WTC11 (cell line): ENCODE data around the gene ABCA3. TPM values are rescaled to one million over a fixed set of nuclear protein-coding genes. Genes with fewer than 3 reads are reported as not detected.

Experiments used
- ATAC-seq: fragments of 200-7000 bp; cut with Tn5 transposase; 2 replicates; pipeline ENCODE4 v1.10.0; 2021; ENCODE audit warnings: mild to moderate bottlenecking, moderate library complexity
- CTCF ChIA-PET: fragments of 300-600 bp; sonication (Branson Sonifier 250); formaldehyde crosslinking; loops from one replicate; lab custom pipeline; 2021; ENCODE audit warnings: antibody characterized with exemption; lab: Charles Lee
- POLR2A ChIA-PET: fragments of 350-600 bp; sonication (Branson Sonifier 250); formaldehyde crosslinking; loops from one replicate; lab custom pipeline; 2021; ENCODE audit warnings: antibody characterized with exemption; lab: Charles Lee
- DNase-seq: peaks from one replicate; pipeline ENCODE4 v3.0.0; 2021; ENCODE audit warnings: low spot score
- H3K27ac Mint-ChIP-seq: 2 replicates; pipeline ENCODE4 v1.8.0; 2021; ENCODE audit warnings: mixed read lengths
- H3K27me3 Mint-ChIP-seq: 2 replicates; pipeline ENCODE4 v1.8.0; 2021; ENCODE audit warnings: low read depth, mild to moderate bottlenecking, moderate library complexity, mixed read lengths
- H3K36me3 Mint-ChIP-seq: 2 replicates; pipeline ENCODE4 v1.8.0; 2021; ENCODE audit warnings: mixed read lengths
- H3K4me1 Mint-ChIP-seq: 2 replicates; pipeline ENCODE4 v1.8.0; 2022; ENCODE audit warnings: mixed read lengths
- H3K4me3 Mint-ChIP-seq: 2 replicates; pipeline ENCODE4 v1.8.0; 2021; ENCODE audit warnings: mild to moderate bottlenecking, moderate library complexity, mixed read lengths
- H3K9me3 Mint-ChIP-seq: 2 replicates; pipeline ENCODE4 v1.8.0; 2021; ENCODE audit warnings: mixed read lengths
- AFF4 ChIP-seq: sonication (generic); formaldehyde crosslinking; IDR thresholded peaks from 2 replicates; pipeline ENCODE4 v1.8.1; 2023; ENCODE audit warnings: mild to moderate bottlenecking, missing genetic modification reagents, borderline replicate concordance
- ATF6 ChIP-seq: sonication (generic); formaldehyde crosslinking; IDR thresholded peaks from 2 replicates; pipeline ENCODE4 v1.8.1; 2023; ENCODE audit warnings: mild to moderate bottlenecking, missing genetic modification reagents
- EMX1 ChIP-seq: fragments of 250-450 bp; sonication (Bioruptor Pico); IDR thresholded peaks from 2 replicates; pipeline ENCODE4 v1.8.0; 2021; ENCODE audit warnings: mild to moderate bottlenecking
- ESRRA ChIP-seq: sonication (generic); formaldehyde crosslinking; IDR thresholded peaks from 2 replicates; pipeline ENCODE4 v1.8.1; 2022; ENCODE audit warnings: mild to moderate bottlenecking, missing genetic modification reagents, borderline replicate concordance
- IRF1 ChIP-seq: sonication (generic); formaldehyde crosslinking; IDR thresholded peaks from 2 replicates; pipeline ENCODE4 v1.8.0; 2023; ENCODE audit warnings: missing genetic modification reagents
- MAX ChIP-seq: sonication (generic); formaldehyde crosslinking; IDR thresholded peaks from 2 replicates; pipeline ENCODE4 v1.8.0; 2022; ENCODE audit warnings: mild to moderate bottlenecking, missing genetic modification reagents
- MYBL2 ChIP-seq: sonication (generic); formaldehyde crosslinking; IDR thresholded peaks from 2 replicates; pipeline ENCODE4 v1.8.1; 2023; ENCODE audit warnings: mild to moderate bottlenecking, moderate library complexity, missing genetic modification reagents
- NFATC4 ChIP-seq: fragments of 250-450 bp; sonication (Bioruptor Pico); IDR thresholded peaks from 2 replicates; pipeline ENCODE4 v1.9.0; 2021; ENCODE audit warnings: mild to moderate bottlenecking
- OVOL2 ChIP-seq: fragments of 250-450 bp; sonication (Bioruptor Pico); IDR thresholded peaks from 2 replicates; pipeline ENCODE4 v1.9.0; 2021; ENCODE audit warnings: mild to moderate bottlenecking, borderline replicate concordance
- PREB ChIP-seq: sonication (generic); formaldehyde crosslinking; IDR thresholded peaks from 2 replicates; pipeline ENCODE4 v1.8.1; 2022; ENCODE audit warnings: mild to moderate bottlenecking, missing genetic modification reagents, moderate library complexity, borderline replicate concordance
- RORB ChIP-seq: fragments of 250-450 bp; sonication (Bioruptor Pico); IDR thresholded peaks from 2 replicates; pipeline ENCODE4 v1.9.0; 2021; ENCODE audit warnings: mild to moderate bottlenecking
- SMAD4 ChIP-seq: sonication (generic); formaldehyde crosslinking; IDR thresholded peaks from 2 replicates; pipeline ENCODE4 v1.8.0; 2022; ENCODE audit warnings: mild to moderate bottlenecking, missing genetic modification reagents
- STAT6 ChIP-seq: sonication (generic); formaldehyde crosslinking; conservative IDR thresholded peaks from 2 replicates; pipeline ENCODE4 v1.8.1; 2023; ENCODE audit warnings: mild to moderate bottlenecking, low read depth, missing genetic modification reagents, moderate library complexity
- TCF7 ChIP-seq: sonication (generic); formaldehyde crosslinking; IDR thresholded peaks from 2 replicates; pipeline ENCODE4 v1.8.0; 2022; ENCODE audit warnings: mild to moderate bottlenecking, low read depth, missing genetic modification reagents, moderate library complexity
- TEAD4 ChIP-seq: sonication (generic); formaldehyde crosslinking; IDR thresholded peaks from 2 replicates; pipeline ENCODE4 v1.8.0; 2022; ENCODE audit warnings: mild to moderate bottlenecking, missing genetic modification reagents
- USF1 ChIP-seq: sonication (generic); formaldehyde crosslinking; IDR thresholded peaks from 2 replicates; pipeline ENCODE4 v1.8.0; 2022; ENCODE audit warnings: mild to moderate bottlenecking, missing genetic modification reagents
- ZNF121 ChIP-seq: sonication (generic); formaldehyde crosslinking; IDR thresholded peaks from 2 replicates; pipeline ENCODE4 v1.8.0; 2023; ENCODE audit warnings: missing genetic modification reagents
- ZNF281 ChIP-seq: sonication (generic); formaldehyde crosslinking; IDR thresholded peaks from 2 replicates; pipeline ENCODE4 v1.8.0; 2023; ENCODE audit warnings: mild to moderate bottlenecking, missing genetic modification reagents
- ZNF396 ChIP-seq: fragments of 250-450 bp; sonication (Bioruptor Pico); IDR thresholded peaks from 2 replicates; pipeline ENCODE4 v1.8.0; 2021; ENCODE audit warnings: mild to moderate bottlenecking, moderate library complexity, borderline replicate concordance
- ZNF425 ChIP-seq: fragments of 250-450 bp; sonication (Bioruptor Pico); conservative IDR thresholded peaks from 2 replicates; pipeline ENCODE4 v1.9.0; 2021; ENCODE audit warnings: mild to moderate bottlenecking
- total RNA-seq: library from RNA; stranded (reverse); gene quantifications from 3 replicates; pipeline ENCODE4 v1.2.3, GENCODE V29; 2021

The ABCA3 gene
- total RNA-seq, 1 experiment from 2014 or later: 12.1 TPM

GRCh38 chr16:2299121-2299914 lies 41.2 kb downstream of the ABCA3 start:
- ATAC-seq (no peak), DNase-seq (no peak)
- H3K27me3 Mint-ChIP-seq: no peaks in the 10 kb centered on the region
- H3K36me3 Mint-ChIP-seq: no peaks in the 10 kb centered on the region
- no peaks in the 10 kb centered on the region for H3K9me3 Mint-ChIP-seq
- POLR2A ChIA-PET: no interaction called here
- H3K27ac Mint-ChIP-seq: no peak overlapping the region
- no peaks in the 10 kb centered on the region for H3K4me1 Mint-ChIP-seq
- CTCF ChIA-PET: no interaction called here
- no peak overlapping the region for H3K4me3 Mint-ChIP-seq
- no peak for TF ChIP-seq NFATC4
- no peak for TF ChIP-seq ZNF121 (CRISPR knock-in tag)
- TF ChIP-seq USF1 (CRISPR knock-in tag): no peak
- no peak for TF ChIP-seq TEAD4 (CRISPR knock-in tag)
- no peak for TF ChIP-seq ZNF281 (CRISPR knock-in tag)
- TF ChIP-seq MAX (CRISPR knock-in tag): no peak
- TF ChIP-seq SMAD4 (CRISPR knock-in tag): no peak
- TF ChIP-seq OVOL2 (CRISPR knock-in tag): no peak
- TF ChIP-seq ZNF396 (CRISPR knock-in tag): no peak
- TF ChIP-seq STAT6 (CRISPR knock-in tag): no peak
- TF ChIP-seq PREB (CRISPR knock-in tag): no peak
- no peak for TF ChIP-seq AFF4 (CRISPR knock-in tag)
- no peak for TF ChIP-seq EMX1 (CRISPR knock-in tag)
- TF ChIP-seq ZNF425: no peak
- TF ChIP-seq ESRRA (CRISPR knock-in tag): no peak
- no peak for TF ChIP-seq TCF7 (CRISPR knock-in tag)
- TF ChIP-seq ATF6 (CRISPR knock-in tag): no peak
- TF ChIP-seq IRF1 (CRISPR knock-in tag): no peak
- TF ChIP-seq MYBL2 (CRISPR knock-in tag): no peak
- no peak for TF ChIP-seq RORB
